ENCODE results near the gene PERM1. TPM values are rescaled to one million over a fixed set of nuclear protein-coding genes. Genes with fewer than 3 reads are reported as not detected.

PERM1 gene
- total and polyA plus RNA-seq, 5 experiments from 2014 or later = not detected

- H3K27ac Mint-ChIP-seq = no peak overlapping the region
- H3K36me3 Mint-ChIP-seq = peaks cover 0 to 2% (median 0%) of the 10 kb centered on the region in 3 donors
- H3K27me3 Mint-ChIP-seq = peaks cover 11 to 49% (median 20%) of the 10 kb centered on the region in 5 donors
- H3K4me1 Mint-ChIP-seq = peaks cover 0 to 6% (median 2%) of the 10 kb centered on the region in 4 donors
- no peak for DNase-seq
- no peak overlapping the region for H3K4me3 Mint-ChIP-seq
- no peaks in the 10 kb centered on the region for H3K9me3 Mint-ChIP-seq
- POLR2A ChIA-PET = interaction anchor here (2.0 kb wide), 1 partner anchor 12 kb away, joined by 6 read pairs; no protein-coding TSS in a partner anchor
- ATAC-seq = no peak
Measured at GRCh38 chr1:929712-930632, 51.9 kb downstream of the PERM1 start.

GRCh38 chr1:928825-929661, 52.9 kb downstream of the PERM1 start:
- Mint-ChIP-seq H3K27ac (peak overlapping the region in 1 of 10 donors; percentile 56), H3K4me1 (peaks cover 0 to 5% (median 2%) of the 10 kb centered on the region in 4 donors), H3K9me3 (no peaks in the 10 kb centered on the region), H3K4me3 (peak overlapping the region in 1 of 10 donors; percentile 24), H3K27me3 (peaks cover 8 to 47% (median 17%) of the 10 kb centered on the region in 5 donors), H3K36me3 (peaks cover 0 to 2% (median 0%) of the 10 kb centered on the region in 3 donors)
- POLR2A ChIA-PET = interaction anchor here (2.0 kb wide), 1 partner anchor 13 kb away, joined by 6 read pairs; no protein-coding TSS in a partner anchor
- ATAC-seq (no peak), DNase-seq (no peak)

GRCh38 chr1:927748-928147, 54.1 kb downstream of the PERM1 start:
- no peak overlapping the region for H3K27ac Mint-ChIP-seq
- H3K27me3 Mint-ChIP-seq = peaks cover 12 to 54% (median 21%) of the 10 kb centered on the region in 5 donors
- ATAC-seq = no peak
- H3K4me1 Mint-ChIP-seq = peaks cover 0 to 11% (median 7%) of the 10 kb centered on the region in 4 donors
- peak overlapping the region in 3 of 10 donors; percentile 2 to 52 (median 30) for H3K4me3 Mint-ChIP-seq
- no peak for DNase-seq
- POLR2A ChIA-PET = no interaction called here
- H3K36me3 Mint-ChIP-seq = peaks cover 0 to 4% (median 0%) of the 10 kb centered on the region in 3 donors
- no peaks in the 10 kb centered on the region for H3K9me3 Mint-ChIP-seq

- POLR2A ChIA-PET = no interaction called here
- ATAC-seq (no peak), DNase-seq (no peak)
- Mint-ChIP-seq H3K9me3 (no peaks in the 10 kb centered on the region), H3K27ac (no peak overlapping the region), H3K27me3 (peaks cover 12 to 60% (median 23%) of the 10 kb centered on the region in 5 donors), H3K4me1 (peaks cover 0 to 13% (median 8%) of the 10 kb centered on the region in 4 donors), H3K4me3 (peak overlapping the region in 3 of 10 donors; percentile 2 to 52 (median 30)), H3K36me3 (peaks cover 0 to 7% (median 0%) of the 10 kb centered on the region in 3 donors)
Measured at GRCh38 chr1:927234-927633, 54.7 kb downstream of the PERM1 start.

- DNase-seq = no peak
- H3K27ac Mint-ChIP-seq = peak overlapping the region in 2 of 10 donors; percentile 29
- H3K4me3 Mint-ChIP-seq = peak overlapping the region; percentile 14 to 82 (median 60)
- peaks cover 14 to 62% (median 33%) of the 10 kb centered on the region in 5 donors for H3K27me3 Mint-ChIP-seq
- ATAC-seq = peak; percentile 17 to 19
- H3K36me3 Mint-ChIP-seq = peaks cover 0 to 7% (median 0%) of the 10 kb centered on the region in 3 donors
- peaks cover 7 to 21% (median 15%) of the 10 kb centered on the region in 4 donors for H3K4me1 Mint-ChIP-seq
- no peaks in the 10 kb centered on the region for H3K9me3 Mint-ChIP-seq
- POLR2A ChIA-PET = no interaction called here
Measured at GRCh38 chr1:925561-926421, 56.1 kb downstream of the PERM1 start.

Other genes starting within 250 kb of the PERM1 start
- gene SAMD11, start 58.2 kb downstream of the PERM1 start, total RNA-seq = not detected
- under 1 TPM in 1 of 3 donors, not detected in 2; 0.29 TPM for gene SAMD11, start 58.2 kb downstream of the PERM1 start, polyA plus RNA-seq
- gene NOC2L, start 22.8 kb downstream of the PERM1 start, total RNA-seq = 10 to 100 TPM; 72.3 to 78.3 TPM
- 10 to 100 TPM; 49.5 to 68.2 (median 60.5) TPM for gene NOC2L, start 22.8 kb downstream of the PERM1 start, polyA plus RNA-seq
- gene KLHL17, start 21.5 kb downstream of the PERM1 start, total RNA-seq = 10 to 100 TPM; 36.4 to 37.4 TPM
- 1 to 10 TPM in 2 of 3 donors, under 1 TPM in 1; 0.94 to 2.0 (median 1.1) TPM for gene KLHL17, start 21.5 kb downstream of the PERM1 start, polyA plus RNA-seq
- gene PLEKHN1, start 15.6 kb downstream of the PERM1 start, total RNA-seq = under 1 TPM; 0.60 to 0.93 TPM
- under 1 TPM in 1 of 3 donors, not detected in 2; 0.19 TPM for gene PLEKHN1, start 15.6 kb downstream of the PERM1 start, polyA plus RNA-seq
- not detected for gene HES4, start 18.0 kb upstream of the PERM1 start, total RNA-seq
- under 1 TPM in 1 of 3 donors, not detected in 2; 0.85 TPM for gene HES4, start 18.0 kb upstream of the PERM1 start, polyA plus RNA-seq
- 10 to 100 TPM; 30.3 to 30.7 TPM for gene ISG15, start 31.4 kb upstream of the PERM1 start, total RNA-seq
- 100 to 1,000 TPM; 133 to 220 (median 217) TPM for gene ISG15, start 31.4 kb upstream of the PERM1 start, polyA plus RNA-seq
- 1 to 10 TPM; 6.2 to 6.4 TPM for gene AGRN, start 38.0 kb upstream of the PERM1 start, total RNA-seq
- gene AGRN, start 38.0 kb upstream of the PERM1 start, polyA plus RNA-seq = under 1 TPM; 0.15 to 0.71 (median 0.47) TPM
- not detected for gene RNF223, start 92.2 kb upstream of the PERM1 start, total RNA-seq
- not detected for gene RNF223, start 92.2 kb upstream of the PERM1 start, polyA plus RNA-seq
- gene C1orf159, start 134.0 kb upstream of the PERM1 start, total RNA-seq = 10 to 100 TPM; 24.9 to 26.5 TPM
- gene C1orf159, start 134.0 kb upstream of the PERM1 start, polyA plus RNA-seq = 10 to 100 TPM in 1 of 3 donors, 1 to 10 TPM in 2; 3.2 to 10.7 (median 6.2) TPM
- not detected for gene TTLL10, start 191.8 kb upstream of the PERM1 start, total RNA-seq
- gene TTLL10, start 191.8 kb upstream of the PERM1 start, polyA plus RNA-seq = not detected
- 1 to 10 TPM; 1.5 to 1.6 TPM for gene TNFRSF18, start 224.5 kb upstream of the PERM1 start, total RNA-seq
- 1 to 10 TPM in 1 of 3 donors, not detected in 2; 2.3 TPM for gene TNFRSF18, start 224.5 kb upstream of the PERM1 start, polyA plus RNA-seq
- under 1 TPM; 0.44 to 0.73 TPM for gene TNFRSF4, start 232.1 kb upstream of the PERM1 start, total RNA-seq
- under 1 TPM; 0.30 to 0.62 (median 0.30) TPM for gene TNFRSF4, start 232.1 kb upstream of the PERM1 start, polyA plus RNA-seq
- 100 to 1,000 TPM; 110 to 115 TPM for gene SDF4, start 249.9 kb upstream of the PERM1 start, total RNA-seq
- 10 to 100 TPM; 73.8 to 86.3 (median 76.7) TPM for gene SDF4, start 249.9 kb upstream of the PERM1 start, polyA plus RNA-seq

Data from naive thymus-derived CD8-positive, alpha-beta T cell (primary cell).